CD4-positive, alpha-beta T cell (primary cell): ENCODE measurements around the gene NPAS3. TPM values are rescaled to one million over a fixed set of nuclear protein-coding genes. Genes with fewer than 3 reads are reported as not detected.

Source experiments
- ATAC-seq: fragments of 200-7000 bp; cut with Tn5 transposase; one replicate; pipeline ENCODE4 v1.10.0; 2022; ENCODE audit warnings: mild to moderate bottlenecking; ENCODE audit not compliant: poor library complexity
- CTCF ChIA-PET: fragments of 350-600 bp; sonication (Branson Sonifier 250); formaldehyde crosslinking; loops from one replicate; lab custom pipeline; 2021; ENCODE audit warnings: antibody characterized with exemption, inconsistent platforms; lab: Charles Lee
- POLR2A ChIA-PET: fragments of 350-600 bp; sonication (Branson Sonifier 250); formaldehyde crosslinking; loops from one replicate; lab custom pipeline; 2021; ENCODE audit warnings: antibody characterized with exemption, inconsistent platforms; lab: Charles Lee
- DNase-seq, 14 experiments: peaks; one replicate each; pipeline ENCODE4 v3.0.0-alpha.2; 2013 to 2020; ENCODE audit warnings: mixed read lengths in 2 of 14
- H3K27ac ChIP-seq, 2 donors: one replicate each; pipeline versions ENCODE4 v1.5.1 to v1.7.0; 2013; ENCODE audit warnings: low read length in 2 of 2, low read depth in 1 of 2, mild to moderate bottlenecking in 1 of 2
- H3K27me3 ChIP-seq, 2 experiments: 1 replicate in 1 of 2; 2 replicates in 1 of 2; pipeline versions ENCODE4 v1.6.1 to v1.7.0; 2013; ENCODE audit warnings: low read length in 2 of 2, control low read depth in 1 of 2, mild to moderate bottlenecking in 1 of 2, moderate library complexity in 1 of 2; ENCODE audit not compliant: insufficient read depth in 2 of 2, control insufficient read depth in 1 of 2
- H3K36me3 ChIP-seq: one replicate; pipeline ENCODE4 v1.6.1; 2013; ENCODE audit warnings: low read length, control low read depth; ENCODE audit not compliant: insufficient read depth
- H3K4me1 ChIP-seq: one replicate; pipeline ENCODE4 v1.6.1; 2013; ENCODE audit warnings: low read length, control low read depth; ENCODE audit not compliant: insufficient read depth
- H3K4me3 ChIP-seq: one replicate; pipeline ENCODE4 v1.5.1; 2013; ENCODE audit warnings: mild to moderate bottlenecking, low read length, moderate library complexity
- H3K9me3 ChIP-seq, 2 experiments: 1 replicate in 1 of 2; 2 replicates in 1 of 2; pipeline versions ENCODE4 v1.6.1 to v1.7.0; 2013; ENCODE audit warnings: low read length in 2 of 2, mild to moderate bottlenecking in 2 of 2, control low read depth in 1 of 2, moderate library complexity in 1 of 2; ENCODE audit not compliant: control insufficient read depth in 1 of 2, insufficient read depth in 1 of 2
- H3K27ac Mint-ChIP-seq: one replicate; pipeline ENCODE4 v1.8.0; 2020; ENCODE audit warnings: mixed read lengths
- H3K27me3 Mint-ChIP-seq: one replicate; pipeline ENCODE4 v1.8.0; 2021; ENCODE audit warnings: mixed read lengths
- H3K36me3 Mint-ChIP-seq: one replicate; pipeline ENCODE4 v1.8.0; 2021; ENCODE audit warnings: low read depth, mixed read lengths
- H3K4me1 Mint-ChIP-seq: one replicate; pipeline ENCODE4 v1.8.0; 2021; ENCODE audit warnings: low read depth, mixed read lengths
- H3K4me3 Mint-ChIP-seq: one replicate; pipeline ENCODE4 v1.8.0; 2020; ENCODE audit warnings: mild to moderate bottlenecking, mixed read lengths
- H3K9me3 Mint-ChIP-seq: one replicate; pipeline ENCODE4 v1.8.0; 2020; ENCODE audit warnings: mixed read lengths
- intact Hi-C, 2 experiments: fragments of 100-400 bp; cut with DNase I in 1 of 2; cut with micrococcal nuclease in 1 of 2; formaldehyde crosslinking; loops; one replicate each; pipeline versions ENCODE4 v1.15.1 to v1.9.0; 2023 to 2025; cut with DNase I, micrococcal nuclease
- total RNA-seq, 174 experiments: library from RNA in 2 of 174; stranded (reverse) in 2 of 174; gene quantifications; one replicate each; pipeline ENCODE4 v1.2.3 and lab custom pipeline; 2021 to 2026
- TF ChIP-seq, protein P1 (sequence below): fragments of 200-600 bp; IDR thresholded peaks from one replicate; pipeline ENCODE4 v1.8.0; 2022; ENCODE audit warnings: antibody characterized with exemption, mild to moderate bottlenecking

The NPAS3 gene
- total RNA-seq, 2 experiments from 2014 or later = not detected

DNA sequence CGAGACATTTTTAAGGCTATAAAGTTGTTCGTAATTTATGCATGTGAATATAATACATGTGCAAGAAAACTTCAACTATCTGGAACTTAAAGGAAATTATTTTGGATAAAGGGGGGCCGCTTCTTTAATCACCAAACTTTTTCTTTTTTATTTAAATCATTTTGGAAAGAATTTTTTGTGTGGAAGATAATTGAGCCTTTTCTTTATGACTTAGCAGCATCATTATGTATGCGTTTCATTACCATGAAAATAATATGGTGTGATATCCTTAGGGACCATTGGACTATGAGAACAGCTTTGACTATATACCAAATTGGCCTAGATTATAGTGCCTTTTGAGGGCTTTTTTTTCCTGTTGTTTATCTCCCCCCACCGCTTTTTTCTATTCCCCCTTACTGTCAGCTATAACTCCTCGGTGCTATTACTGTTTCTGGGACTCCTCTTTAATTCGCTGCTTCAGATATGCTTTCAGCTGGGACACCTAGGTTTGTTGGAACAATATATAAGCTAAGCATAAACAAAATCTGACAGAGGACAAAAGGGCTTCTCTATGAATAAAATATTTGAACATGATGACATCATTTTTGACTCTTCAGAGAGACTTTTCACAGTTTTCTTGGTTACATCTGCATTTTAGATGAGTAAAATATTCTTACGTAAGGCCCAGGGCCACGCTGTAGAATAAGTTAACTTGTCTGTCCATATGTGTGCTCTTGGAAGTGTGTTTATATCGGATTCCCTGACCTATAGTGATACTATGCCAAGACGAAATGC is 392.7 kb downstream of the NPAS3 start:
- H3K9me3 Mint-ChIP-seq = no peaks in the 10 kb centered on the region
- H3K4me1 Mint-ChIP-seq = no peaks in the 10 kb centered on the region
- Histone ChIP-seq H3K9me3 (peaks cover 0 to 1% of the 10 kb centered on the region in 2 experiments), H3K27me3 (no peaks in the 10 kb centered on the region), H3K36me3 (no peaks in the 10 kb centered on the region), H3K4me3 (no peak overlapping the region), H3K27ac (no peak overlapping the region), H3K4me1 (no peaks in the 10 kb centered on the region)
- CTCF ChIA-PET = no interaction called here
- POLR2A ChIA-PET = no interaction called here
- intact Hi-C loops = no loop called here
- TF ChIP-seq, protein P1, sequence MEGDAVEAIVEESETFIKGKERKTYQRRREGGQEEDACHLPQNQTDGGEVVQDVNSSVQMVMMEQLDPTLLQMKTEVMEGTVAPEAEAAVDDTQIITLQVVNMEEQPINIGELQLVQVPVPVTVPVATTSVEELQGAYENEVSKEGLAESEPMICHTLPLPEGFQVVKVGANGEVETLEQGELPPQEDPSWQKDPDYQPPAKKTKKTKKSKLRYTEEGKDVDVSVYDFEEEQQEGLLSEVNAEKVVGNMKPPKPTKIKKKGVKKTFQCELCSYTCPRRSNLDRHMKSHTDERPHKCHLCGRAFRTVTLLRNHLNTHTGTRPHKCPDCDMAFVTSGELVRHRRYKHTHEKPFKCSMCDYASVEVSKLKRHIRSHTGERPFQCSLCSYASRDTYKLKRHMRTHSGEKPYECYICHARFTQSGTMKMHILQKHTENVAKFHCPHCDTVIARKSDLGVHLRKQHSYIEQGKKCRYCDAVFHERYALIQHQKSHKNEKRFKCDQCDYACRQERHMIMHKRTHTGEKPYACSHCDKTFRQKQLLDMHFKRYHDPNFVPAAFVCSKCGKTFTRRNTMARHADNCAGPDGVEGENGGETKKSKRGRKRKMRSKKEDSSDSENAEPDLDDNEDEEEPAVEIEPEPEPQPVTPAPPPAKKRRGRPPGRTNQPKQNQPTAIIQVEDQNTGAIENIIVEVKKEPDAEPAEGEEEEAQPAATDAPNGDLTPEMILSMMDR = no peak
- H3K36me3 Mint-ChIP-seq = no peaks in the 10 kb centered on the region
- H3K27me3 Mint-ChIP-seq = no peaks in the 10 kb centered on the region
- H3K4me3 Mint-ChIP-seq = no peak overlapping the region
- H3K27ac Mint-ChIP-seq = no peak overlapping the region
- no peak for ATAC-seq
- DNase-seq = no peak

DNA sequence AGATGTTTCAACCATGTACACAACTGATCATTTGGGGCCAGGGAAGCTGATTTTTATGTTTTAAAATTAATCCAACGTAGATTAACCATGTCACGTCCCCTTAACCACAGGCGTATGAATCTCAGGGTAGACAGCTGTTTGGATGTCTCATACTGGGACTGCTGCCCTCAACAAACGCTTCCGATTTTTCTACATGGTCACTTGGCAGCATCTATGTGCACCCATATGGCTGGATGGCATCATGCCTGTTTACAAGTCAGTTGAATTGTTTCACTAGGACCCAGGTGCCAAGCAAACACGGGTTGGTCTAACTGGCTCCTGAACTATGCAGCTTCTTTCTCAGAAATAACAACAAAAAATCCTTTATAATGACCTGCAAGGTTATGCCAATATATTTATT is 393.8 kb downstream of the NPAS3 start:
- Histone ChIP-seq H3K36me3 (no peaks in the 10 kb centered on the region), H3K27me3 (no peaks in the 10 kb centered on the region), H3K9me3 (peaks cover 0 to 6% of the 10 kb centered on the region in 2 experiments), H3K4me3 (no peak overlapping the region), H3K27ac (no peak overlapping the region), H3K4me1 (no peaks in the 10 kb centered on the region)
- DNase-seq (no peak), ATAC-seq (no peak)
- H3K27me3 Mint-ChIP-seq = no peaks in the 10 kb centered on the region
- POLR2A ChIA-PET = no interaction called here
- intact Hi-C loops = no loop called here
- no peaks in the 10 kb centered on the region for H3K36me3 Mint-ChIP-seq
- no peak overlapping the region for H3K4me3 Mint-ChIP-seq
- TF ChIP-seq, protein P1 = no peak
- CTCF ChIA-PET = no interaction called here
- peaks cover 2% of the 10 kb centered on the region for H3K9me3 Mint-ChIP-seq
- no peak overlapping the region for H3K27ac Mint-ChIP-seq
- H3K4me1 Mint-ChIP-seq = no peaks in the 10 kb centered on the region

DNA sequence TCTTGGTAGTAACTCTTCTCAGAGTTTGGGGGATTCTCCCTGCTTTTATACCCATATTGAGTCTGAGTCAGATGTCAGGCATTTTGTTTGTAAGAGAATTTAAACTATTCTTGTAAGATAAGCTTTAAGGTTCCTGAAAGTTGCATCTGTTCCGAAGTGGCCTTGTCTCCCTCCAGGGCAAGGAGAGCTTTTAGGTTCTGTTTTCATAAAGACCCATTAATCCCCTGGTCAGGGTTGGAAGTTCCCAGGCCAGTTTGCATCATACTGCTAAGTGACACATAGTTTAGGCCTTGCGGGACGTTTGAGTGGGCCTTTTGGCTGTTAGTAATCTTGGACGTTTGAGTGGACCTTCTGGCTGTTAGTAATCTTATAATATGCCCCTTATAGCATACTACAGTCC is 396.7 kb downstream of the NPAS3 start:
- Mint-ChIP-seq H3K4me1 (no peaks in the 10 kb centered on the region), H3K27ac (no peak overlapping the region), H3K9me3 (peaks cover 2% of the 10 kb centered on the region), H3K36me3 (no peaks in the 10 kb centered on the region), H3K27me3 (no peaks in the 10 kb centered on the region), H3K4me3 (no peak overlapping the region)
- Histone ChIP-seq H3K36me3 (no peaks in the 10 kb centered on the region), H3K4me1 (no peaks in the 10 kb centered on the region), H3K27me3 (no peaks in the 10 kb centered on the region), H3K27ac (no peak overlapping the region), H3K9me3 (peaks cover 0 to 6% of the 10 kb centered on the region in 2 experiments), H3K4me3 (no peak overlapping the region)
- ATAC-seq (no peak), DNase-seq (no peak)
- TF ChIP-seq, protein P1 = no peak
- ChIA-PET CTCF (no interaction called here), POLR2A (no interaction called here)
- intact Hi-C loops = no loop called here
